Heart left ventricle (tissue), 16 donors: Measurements from ENCODE around the gene RAB3C. TPM values are rescaled to one million over a fixed set of nuclear protein-coding genes. Genes with fewer than 3 reads are reported as not detected.

ENCODE experiments used
- ATAC-seq, 4 donors: fragments of 200-7000 bp; cut with Tn5 transposase; one replicate each; pipeline ENCODE4 v1.9.1; 2020 to 2022; ENCODE audit warnings: moderate library complexity in 4 of 4, mild to moderate bottlenecking in 3 of 4, moderate number of reproducible peaks in 1 of 4
- DNase-seq, 5 donors: peaks; one replicate each; pipeline ENCODE4 v3.0.0-alpha.2; 2020
- H3K27ac ChIP-seq, 12 donors: fragments of 200-600 bp; sonication (generic) in 4 of 12; one replicate each; pipeline versions ENCODE4 v1.5.0 to v1.8.0; 2016 to 2022; ENCODE audit warnings: mild to moderate bottlenecking in 2 of 12
- H3K27me3 ChIP-seq, 9 donors: fragments of 200-600 bp; sonication (generic) in 2 of 9; one replicate each; pipeline versions ENCODE4 v1.5.1 to v1.8.0; 2016 to 2022; ENCODE audit warnings: mild to moderate bottlenecking in 3 of 9
- H3K36me3 ChIP-seq, 9 donors: fragments of 200-600 bp; sonication (generic) in 2 of 9; one replicate each; pipeline versions ENCODE4 v1.5.0 to v1.8.0; 2018 to 2022; ENCODE audit warnings: mild to moderate bottlenecking in 2 of 9
- H3K4me1 ChIP-seq, 12 donors: fragments of 200-600 bp; sonication (generic) in 4 of 12; one replicate each; pipeline versions ENCODE4 v1.5.0 to v1.8.0; 2016 to 2022; ENCODE audit warnings: mild to moderate bottlenecking in 3 of 12
- H3K4me3 ChIP-seq, 12 donors: fragments of 200-600 bp; sonication (generic) in 4 of 12; one replicate each; pipeline versions ENCODE4 v1.5.0 to v1.8.0; 2017 to 2022; ENCODE audit warnings: mild to moderate bottlenecking in 9 of 12, moderate library complexity in 4 of 12
- H3K9me3 ChIP-seq, 12 donors: fragments of 200-600 bp; sonication (generic) in 4 of 12; one replicate each; pipeline versions ENCODE4 v1.5.0 to v1.8.0; 2016 to 2022; ENCODE audit warnings: mild to moderate bottlenecking in 1 of 12
- CTCF ChIP-seq, 12 donors: fragments of 200-600 bp; sonication (generic) in 4 of 12; IDR thresholded peaks; one replicate each; pipeline versions ENCODE4 v1.5.0 to v1.8.0; 2018 to 2022; ENCODE audit warnings: antibody characterized with exemption in 12 of 12, mild to moderate bottlenecking in 5 of 12
- POLR2A ChIP-seq, 2 donors: fragments of 450-650 bp; IDR thresholded peaks; one replicate each; pipeline ENCODE4 v1.6.1; 2017; ENCODE audit warnings: antibody characterized with exemption in 2 of 2, mild to moderate bottlenecking in 2 of 2, moderate library complexity in 2 of 2
- WGBS, 4 donors: extraction: QIAGEN DNeasy Blood & Tissue Kit in 2 of 4; methylation state at CpG; one replicate each; pipeline versions ENCODE4 v1.1.5 to v1.1.7; 2013 to 2018; 5-methylcytosine and 5-hydroxymethylcytosine counted together
- intact Hi-C, 10 donors: fragments of 100-400 bp; cut with DNase I; formaldehyde crosslinking; loops; one replicate each; pipeline versions ENCODE4 v1.11.1 to v1.14.2; 2022
- polyA plus RNA-seq, 2 donors: library from polyadenylated mRNA; stranded (reverse); fragments of 200-250 nt; gene quantifications; one replicate each; pipeline ENCODE4 v1.2.3, GENCODE V29; 2013
- total RNA-seq, 9 donors: library from RNA; depleted of rRNA in 2 of 9; stranded (reverse); fragments of >200 nt in 2 of 9; fragmentation: NEBNext Ultra II Directional in 3 of 9; extraction: Animal tissue kit (Norgen Biotek cat#: 25700) in 3 of 9; gene quantifications; one replicate each; pipeline versions ENCODE4 v1.1.0 to v1.2.4, GENCODE V29; 2016 to 2023
- donor health status: ischemic (EF 13 %, LVEDD 7.1; RV severe dilation, severe dysfunction).
- donor health status: healthy with polysubstance abuse.
- donor health status: DM: no; HTN: yes; CAD: no.
- donor health status: DM: no; HTN: no; CAD: no.
- donor health status: ischemic (EF 25% LVEDD 6.9; RV normal size, moderate dysfunction).
- donor health status: ischemic (EF 25% LVEDD 5.7; RV mildly dilated, moderate dysfunction).
- donor health status: healthy.
- donor health status: DM: yes; HTN: yes; CAD: no.
- donor health status: ischemic (EF 35%, LVEDD 5.7; RV mildly dilated, moderate dysfunction).
- donor health status: nonischemic (EF 11% LVEDD 7.7; RV severe dilation, severe dysfunction).
- donor health status: DM: yes; HTN: yes; CAD: no.
- donor health status: PGD.
- donor health status: ischemic (EF 29% LVEDD 5.4; RV normal size, mild dysfunction).
- donor health status: nonischemic (EF 23%, LVEDD 6.1; RV moderate dilation, normal function).

Gene RAB3C
- total and polyA plus RNA-seq, 11 donors = 0.04 to 3.8 (median 0.57) TPM; not detected in 2

DNA sequence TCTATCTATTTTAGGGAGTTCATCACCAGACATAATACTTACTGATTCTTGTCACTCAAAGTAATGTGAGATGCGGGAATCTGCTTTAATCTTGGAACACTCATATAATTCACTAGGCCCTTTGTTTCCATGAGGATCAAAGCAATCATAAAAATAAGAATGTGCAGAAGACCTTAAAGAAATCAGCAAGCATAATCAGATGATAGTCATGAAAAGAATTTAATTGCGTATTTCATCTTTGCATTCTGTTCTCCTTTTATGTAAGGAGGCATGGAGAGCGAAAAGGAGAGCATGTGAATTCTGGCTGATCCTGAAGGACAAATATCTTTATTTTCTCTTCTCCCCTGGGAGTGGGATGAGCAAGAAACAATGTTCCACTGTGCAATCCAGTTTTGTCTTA lies 128.0 kb downstream of the RAB3C start:
- no peaks in the 10 kb centered on the region for H3K36me3 ChIP-seq
- intact Hi-C loops = loop anchor here in 3 of 10 donors (10.0 kb wide), 2 partner anchors 206 to 216 kb away; partner anchors contain the start of gene GAPT (in 2 of the 3)
- TF ChIP-seq CTCF (IDR thresholded peaks at IDR 0.05) (no peak), POLR2A (IDR thresholded peaks at IDR 0.05) (no peak)
- H3K9me3 ChIP-seq = peaks cover 0 to 11% (median 0%) of the 10 kb centered on the region in 12 donors
- H3K4me3 ChIP-seq = no peak overlapping the region
- DNase-seq (no peak), ATAC-seq (no peak)
- 96 to 97% (median 96%) methylated on average over 3 of the region's 3 CpGs for WGBS, 4 donors
- H3K27me3 ChIP-seq = no peaks in the 10 kb centered on the region
- H3K27ac ChIP-seq = no peak overlapping the region
- H3K4me1 ChIP-seq = no peaks in the 10 kb centered on the region

DNA sequence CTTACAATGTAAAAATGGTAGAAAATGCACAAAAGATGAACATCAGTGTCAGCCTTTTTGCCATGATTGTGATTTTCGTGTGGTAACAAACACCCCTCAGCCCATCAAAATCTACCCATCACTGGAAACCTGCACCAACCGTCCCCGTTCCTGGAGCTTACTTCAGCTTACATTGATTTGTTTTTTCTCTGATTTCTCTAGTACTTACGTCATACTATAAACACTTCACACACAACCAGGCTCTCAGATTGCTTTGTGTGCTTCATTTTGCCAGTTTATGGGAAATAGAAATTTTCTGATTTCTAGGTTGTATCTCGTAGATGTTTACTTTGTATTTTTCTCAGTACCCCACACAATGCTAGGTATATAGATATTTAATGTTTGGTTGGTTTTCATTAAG lies 129.1 kb downstream of the RAB3C start:
- whole genome bisulfite sequencing, 4 donors = 89 to 91% (median 91%) methylated on average over 5 of the region's 5 CpGs
- no peaks in the 10 kb centered on the region for H3K4me1 ChIP-seq
- ATAC-seq (no peak), DNase-seq (no peak)
- no peak overlapping the region for H3K4me3 ChIP-seq
- intact Hi-C loops = loop anchor here in 3 of 10 donors (10.0 kb wide), 2 partner anchors 207 to 217 kb away; partner anchors contain the start of gene GAPT (in 2 of the 3)
- no peak for TF ChIP-seq CTCF (IDR thresholded peaks at IDR 0.05)
- no peak for TF ChIP-seq POLR2A (IDR thresholded peaks at IDR 0.05)
- H3K27ac ChIP-seq = no peak overlapping the region
- peaks cover 0 to 11% (median 0%) of the 10 kb centered on the region in 12 donors for H3K9me3 ChIP-seq
- H3K27me3 ChIP-seq = no peaks in the 10 kb centered on the region
- H3K36me3 ChIP-seq = no peaks in the 10 kb centered on the region

GRCh38 chr5:58714046-58714445 lies 131.2 kb downstream of the RAB3C start:
- 57 to 81% (median 66%) methylated on average over 1 of the region's 1 CpG for WGBS, 4 donors
- no peak overlapping the region for H3K4me3 ChIP-seq
- H3K4me1 ChIP-seq = no peaks in the 10 kb centered on the region
- DNase-seq = no peak
- H3K27me3 ChIP-seq = no peaks in the 10 kb centered on the region
- TF ChIP-seq POLR2A (IDR thresholded peaks at IDR 0.05) = no peak
- TF ChIP-seq CTCF (IDR thresholded peaks at IDR 0.05) = no peak
- no peak for ATAC-seq
- H3K9me3 ChIP-seq = peaks cover 0 to 11% (median 0%) of the 10 kb centered on the region in 12 donors
- intact Hi-C loops = loop anchor here in 3 of 10 donors (10.0 kb wide), 2 partner anchors 209 to 219 kb away; partner anchors contain the start of gene GAPT (in 2 of the 3)
- H3K27ac ChIP-seq = no peak overlapping the region
- H3K36me3 ChIP-seq = no peaks in the 10 kb centered on the region

- DNase-seq (no peak), ATAC-seq (no peak)
- Histone ChIP-seq H3K36me3 (no peaks in the 10 kb centered on the region), H3K9me3 (peaks cover 0 to 11% (median 0%) of the 10 kb centered on the region in 12 donors), H3K27ac (no peak overlapping the region), H3K4me1 (peaks cover 0 to 4% (median 0%) of the 10 kb centered on the region in 12 donors), H3K4me3 (no peak overlapping the region), H3K27me3 (no peaks in the 10 kb centered on the region)
- WGBS, 4 donors = 87 to 92% (median 90%) methylated on average over 2 of the region's 2 CpGs
- intact Hi-C loops = loop anchor here in 4 of 10 donors (5.0 to 10.0 kb wide), 3 partner anchors 211 to 221 kb away; partner anchors contain the start of gene GAPT (in 2 of the 4)
- TF ChIP-seq POLR2A (IDR thresholded peaks at IDR 0.05) = no peak
- no peak for TF ChIP-seq CTCF (IDR thresholded peaks at IDR 0.05)
These were observed 133.3 kb downstream of the RAB3C start for GRCh38 chr5:58715997-58716656.
